A549 (cell line): ENCODE data around the gene TGFBR3L. TPM values are rescaled to one million over a fixed set of nuclear protein-coding genes. Genes with fewer than 3 reads are reported as not detected.

ENCODE experiments used
- ATAC-seq, 2 experiments: fragments of 200-7000 bp in 1 of 2; fragments of >200 bp in 1 of 2; cut with Nextera tagmentation in 1 of 2; cut with Tn5 transposase in 1 of 2; 3 replicates each; pipeline versions ENCODE4 v1.8.0 to v1.9.1; 2018 to 2020; ENCODE audit warnings: mild to moderate bottlenecking in 1 of 2, moderate library complexity in 1 of 2
- CTCF ChIA-PET: fragments of 300-600 bp; sonication (Branson Sonifier 250); formaldehyde crosslinking; extraction: SDS; loops from one replicate; lab custom pipeline; 2021; ENCODE audit warnings: antibody characterized with exemption, inconsistent platforms; lab: Yijun Ruan, JAX
- POLR2A ChIA-PET: fragments of 350-600 bp; formaldehyde crosslinking; extraction: SDS; loops from one replicate; lab custom pipeline; 2021; ENCODE audit warnings: antibody characterized with exemption, inconsistent platforms; lab: Yijun Ruan, JAX
- DNase-seq, 2 experiments: peaks; one replicate each; pipeline versions ENCODE4 v3.0.0 to v3.0.0-alpha.2; 2011 to 2016; ENCODE audit warnings: low read depth in 1 of 2, low spot score in 1 of 2
- FAIRE-seq: peaks from 2 replicates; lab custom pipeline; 2011; peaks lifted over from hg19 to GRCh38; lab: Jason Lieb, UNC
- H3K27ac ChIP-seq, 2 experiments: fragments of >200 bp; sonication (Bioruptor Twin); formaldehyde crosslinking; 3 replicates each; pipeline ENCODE4 v1.5.1; 2016 to 2017
- H3K4me1 ChIP-seq: fragments of >200 bp; sonication (Bioruptor Twin); formaldehyde crosslinking; 3 replicates; pipeline ENCODE4 v1.6.1; 2016
- H3K4me2 ChIP-seq: fragments of >200 bp; sonication (Bioruptor Twin); formaldehyde crosslinking; 3 replicates; pipeline ENCODE4 v1.6.1; 2016
- H3K4me3 ChIP-seq: fragments of >200 bp; sonication (Bioruptor Twin); formaldehyde crosslinking; 3 replicates; pipeline ENCODE4 v1.5.1; 2016
- H3K9me3 ChIP-seq: fragments of >200 bp; sonication (Bioruptor Twin); formaldehyde crosslinking; 3 replicates; pipeline ENCODE4 v1.6.1; 2016
- BHLHE40 ChIP-seq: IDR thresholded peaks from 2 replicates; pipeline ENCODE4 v1.6.1; 2012; ENCODE audit warnings: low read depth, low read length, inconsistent platforms
- CHD2 ChIP-seq: fragments of 150-350 bp; IDR thresholded peaks from 2 replicates; pipeline ENCODE4 v1.6.1; 2014; ENCODE audit warnings: low read length; ENCODE audit not compliant: partially characterized antibody
- CHD4 ChIP-seq: fragments of 200-600 bp; sonication (generic); IDR thresholded peaks from 2 replicates; pipeline ENCODE4 v1.6.1; 2016; ENCODE audit warnings: antibody characterized with exemption, mild to moderate bottlenecking, borderline replicate concordance
- EP300 ChIP-seq, 2 experiments: fragments of >200 bp; sonication (Bioruptor Twin); formaldehyde crosslinking; IDR thresholded peaks; 2 replicates in 1 of 2; 3 replicates in 1 of 2; pipeline ENCODE4 v1.6.1; 2016 to 2017
- FOSL2 ChIP-seq, 2 experiments: fragments of 450-650 bp in 1 of 2; fragments of >200 bp in 1 of 2; sonication (Bioruptor Twin) in 1 of 2; formaldehyde crosslinking; IDR thresholded peaks; 2 replicates each; pipeline versions ENCODE4 v1.5.0 to v1.6.1; 2016 to 2020; ENCODE audit warnings: mild to moderate bottlenecking in 1 of 2, moderate library complexity in 1 of 2
- HMGXB4 ChIP-seq: fragments of 250-450 bp; sonication (Bioruptor Pico); IDR thresholded peaks from 2 replicates; pipeline ENCODE4 v1.5.0; 2021; ENCODE audit warnings: mild to moderate bottlenecking, moderate library complexity, borderline replicate concordance
- HOXA7 ChIP-seq: fragments of 250-450 bp; sonication (Bioruptor Pico); IDR thresholded peaks from 2 replicates; pipeline ENCODE4 v1.5.0; 2020; ENCODE audit warnings: mild to moderate bottlenecking, moderate library complexity
- HOXB5 ChIP-seq: fragments of 250-450 bp; sonication (Bioruptor Pico); IDR thresholded peaks from 2 replicates; pipeline ENCODE4 v1.5.0; 2020; ENCODE audit warnings: mild to moderate bottlenecking, moderate library complexity
- MAFK ChIP-seq: fragments of 450-650 bp; IDR thresholded peaks from 2 replicates; pipeline ENCODE4 v1.6.1; 2014; ENCODE audit not compliant: partially characterized antibody
- MYC ChIP-seq: IDR thresholded peaks from 2 replicates; pipeline ENCODE4 v1.6.1; 2012; ENCODE audit warnings: mild to moderate bottlenecking, inconsistent platforms, low read length, improper control_type of control experiment, borderline replicate concordance
- NFE2L2 ChIP-seq: fragments of 150-350 bp; conservative IDR thresholded peaks from 2 replicates; pipeline ENCODE4 v1.6.1; 2014; ENCODE audit warnings: low read length
- NPAS2 ChIP-seq: fragments of 250-450 bp; sonication (Bioruptor Pico); IDR thresholded peaks from 2 replicates; pipeline ENCODE4 v1.8.0; 2022; ENCODE audit warnings: mild to moderate bottlenecking, moderate library complexity, borderline replicate concordance
- NR3C1 ChIP-seq: fragments of >200 bp; sonication (Bioruptor Twin); formaldehyde crosslinking; IDR thresholded peaks from 3 replicates; pipeline ENCODE4 v1.6.1; 2017
- PHF8 ChIP-seq: fragments of 200-600 bp; sonication (generic); IDR thresholded peaks from 2 replicates; pipeline ENCODE4 v1.6.1; 2016; ENCODE audit warnings: low read depth, mild to moderate bottlenecking, antibody characterized with exemption, moderate library complexity, borderline replicate concordance
- POLR2AphosphoS2 ChIP-seq: conservative IDR thresholded peaks from 2 replicates; pipeline ENCODE4 v1.6.1; 2012; ENCODE audit warnings: low read length, improper control_type of control experiment, inconsistent platforms
- RCOR1 ChIP-seq: fragments of 150-350 bp; IDR thresholded peaks from 2 replicates; pipeline ENCODE4 v1.6.1; 2014; ENCODE audit warnings: antibody characterized with exemption, low read length, low read depth
- REST ChIP-seq: fragments of 200-600 bp; sonication (generic); IDR thresholded peaks from 2 replicates; pipeline ENCODE4 v1.6.1; 2016; ENCODE audit warnings: antibody characterized with exemption, mild to moderate bottlenecking, moderate library complexity
- RFX5 ChIP-seq: fragments of 450-650 bp; IDR thresholded peaks from 2 replicates; pipeline ENCODE4 v1.7.1; 2014; ENCODE audit warnings: antibody characterized with exemption, mild to moderate bottlenecking, moderate library complexity
- SMC3 ChIP-seq: fragments of >200 bp; sonication (Bioruptor Twin); formaldehyde crosslinking; IDR thresholded peaks from 3 replicates; pipeline ENCODE4 v1.6.1; 2018; ENCODE audit warnings: inconsistent platforms
- TP53 ChIP-seq: fragments of 250-450 bp; sonication (Bioruptor Pico); IDR thresholded peaks from 2 replicates; pipeline ENCODE4 v1.5.0; 2021; ENCODE audit warnings: mild to moderate bottlenecking, moderate library complexity
- ZC3H11A ChIP-seq: fragments of 450-650 bp; IDR thresholded peaks from 2 replicates; pipeline ENCODE4 v1.6.1; 2014; ENCODE audit warnings: antibody characterized with exemption, mild to moderate bottlenecking
- ZNF302 ChIP-seq: fragments of 250-450 bp; sonication (Bioruptor Pico); IDR thresholded peaks from 2 replicates; pipeline ENCODE4 v1.9.0; 2021; ENCODE audit warnings: inconsistent platforms, mild to moderate bottlenecking, moderate library complexity
- WGBS: methylation state at CpG from one replicate; pipeline ENCODE4 v1.1.6; 2017; ENCODE audit errors: missing lambda C conversion rate; 5-methylcytosine and 5-hydroxymethylcytosine counted together
- polyA plus RNA-seq, 4 experiments: library from polyadenylated mRNA; depleted of rRNA in 3 of 4; stranded (reverse); fragments of >200 nt; fragmentation: RNase III in 1 of 4; extraction: RNeasy Plus Mini Kit Qiagen cat#74134 plus additional on column Dnase treatment in 1 of 4; gene quantifications; 2 replicates in 3 of 4; 3 replicates in 1 of 4; pipeline ENCODE4 v1.2.3, GENCODE V29; 2011 to 2017
- TF ChIP-seq, protein P1 (sequence below): fragments of 250-450 bp; sonication (Bioruptor Pico); IDR thresholded peaks from 2 replicates; pipeline ENCODE4 v1.5.0; 2020; ENCODE audit warnings: low read depth, mild to moderate bottlenecking, moderate library complexity
- TF ChIP-seq, protein P2 (sequence below): fragments of >200 bp; sonication (Bioruptor Twin); formaldehyde crosslinking; IDR thresholded peaks from 2 replicates; pipeline ENCODE4 v1.6.1; 2016

TGFBR3L gene
- polyA plus RNA-seq, 2 of the 4 experiments (the other 2 are of a cell fraction), result 0.21 to 1.2 TPM

- TF ChIP-seq PHF8 (no peak), HOXB5 (CRISPR knock-in tag) (no peak), ZNF302 (CRISPR knock-in tag) (no peak), NR3C1 (no peak), RCOR1 (no peak)
Measured at GRCh38 chr19:7877249-7877836, 37.3 kb upstream of the TGFBR3L start (continued).

- Histone ChIP-seq H3K4me2 (no peak overlapping the region), H3K9me3 (no peaks in the 10 kb centered on the region), H3K4me1 (0 out of 3 replicates have a peak, but pooled peaks cover 3% of the 10 kb centered on the region), H3K27ac (no peak overlapping the region), H3K4me3 (no peak overlapping the region)
- FAIRE-seq (no peak), DNase-seq (no peak), ATAC-seq (peak; percentile 24 to 32; a peak in 2 of 6 replicates)
- 41% methylated on average over 5 of the region's 18 CpGs for WGBS
- POLR2A ChIA-PET, result no interaction called here
- CTCF ChIA-PET, result interaction anchor here (2.8 kb wide), 1 partner anchor 10 kb away, joined by 11 read pairs; no protein-coding TSS in a partner anchor
- no peak for TF ChIP-seq NR3C1
- no peak for TF ChIP-seq HMGXB4 (CRISPR knock-in tag)
- TF ChIP-seq TP53 (CRISPR knock-in tag), result no peak
- no peak for TF ChIP-seq NPAS2 (CRISPR knock-in tag)
- no peak for TF ChIP-seq FOSL2 (IDR thresholded peaks at IDR 0.05)
- TF ChIP-seq FOSL2 (CRISPR knock-in tag; IDR thresholded peaks at IDR 0.05), result no peak
- no peak for TF ChIP-seq MAFK
- TF ChIP-seq NFE2L2, result no peak
- no peak for TF ChIP-seq MYC
- TF ChIP-seq, protein P1, sequence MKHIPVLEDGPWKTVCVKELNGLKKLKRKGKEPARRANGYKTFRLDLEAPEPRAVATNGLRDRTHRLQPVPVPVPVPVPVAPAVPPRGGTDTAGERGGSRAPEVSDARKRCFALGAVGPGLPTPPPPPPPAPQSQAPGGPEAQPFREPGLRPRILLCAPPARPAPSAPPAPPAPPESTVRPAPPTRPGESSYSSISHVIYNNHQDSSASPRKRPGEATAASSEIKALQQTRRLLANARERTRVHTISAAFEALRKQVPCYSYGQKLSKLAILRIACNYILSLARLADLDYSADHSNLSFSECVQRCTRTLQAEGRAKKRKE (CRISPR knock-in tag), result no peak
Measured at GRCh38 chr19:7879111-7879807, 35.4 kb upstream of the TGFBR3L start.

DNA sequence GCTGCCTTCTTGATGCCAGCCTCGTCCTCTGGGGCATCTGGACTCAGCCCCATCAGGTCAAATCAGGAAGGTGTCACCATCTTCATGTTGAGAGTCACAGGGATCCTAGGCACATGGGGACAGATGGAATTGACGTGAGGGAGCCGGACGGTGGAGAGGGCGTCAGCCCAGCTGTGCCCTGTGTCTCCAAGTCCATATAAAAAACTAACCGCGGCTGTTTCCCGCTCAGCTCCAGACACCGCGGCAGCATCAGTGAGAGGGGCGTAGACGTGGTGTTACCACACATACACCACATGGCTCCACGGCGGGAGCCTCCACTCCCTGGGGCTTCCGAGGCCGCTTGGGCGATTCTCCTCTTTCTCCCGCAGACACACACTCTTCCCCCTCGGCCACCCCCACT, 34.8 kb upstream of the TGFBR3L start:
- FAIRE-seq, result no peak
- Histone ChIP-seq H3K9me3 (no peaks in the 10 kb centered on the region), H3K4me2 (no peak overlapping the region), H3K4me1 (0 out of 3 replicates have a peak, but pooled peaks cover 3% of the 10 kb centered on the region), H3K4me3 (no peak overlapping the region), H3K27ac (no peak overlapping the region)
- POLR2A ChIA-PET, result no interaction called here
- TF ChIP-seq EP300 (IDR thresholded peaks at IDR 0.05) (no peak), BHLHE40 (no peak), FOSL2 (IDR thresholded peaks at IDR 0.05) (no peak), FOSL2 (CRISPR knock-in tag; IDR thresholded peaks at IDR 0.05) (no peak), CHD4 (no peak)
- CTCF ChIA-PET, result interaction anchor here (2.8 kb wide), 1 partner anchor 11 kb away, joined by 11 read pairs; no protein-coding TSS in a partner anchor
- 88% methylated on average over 19 of the region's 19 CpGs for WGBS
- DNase-seq, result no peak
- 0 out of 6 replicates have a peak, but pooled peaks of 1 of the 2 experiments have one; percentile 24 for ATAC-seq

GRCh38 chr19:7881910-7882309, 32.7 kb upstream of the TGFBR3L start:
- Histone ChIP-seq H3K9me3 (no peaks in the 10 kb centered on the region), H3K4me2 (no peak overlapping the region), H3K4me3 (no peak overlapping the region), H3K27ac (no peak overlapping the region), H3K4me1 (0 out of 3 replicates have a peak, but pooled peaks cover 3% of the 10 kb centered on the region)
- CTCF ChIA-PET, result interaction anchor here (2.1 kb wide), 1 partner anchor 13 kb away, joined by 10 read pairs; no protein-coding TSS in a partner anchor
- no peak for ATAC-seq
- FAIRE-seq, result no peak
- POLR2A ChIA-PET, result no interaction called here
- WGBS, result 25% methylated on average over 3 of the region's 3 CpGs
- DNase-seq, result no peak
- TF ChIP-seq NR3C1 (no peak), CHD2 (no peak), SMC3 (no peak), POLR2AphosphoS2 (no peak), REST (no peak), ZC3H11A (no peak), RFX5 (no peak), HOXA7 (CRISPR knock-in tag) (no peak)
- TF ChIP-seq, protein P2, sequence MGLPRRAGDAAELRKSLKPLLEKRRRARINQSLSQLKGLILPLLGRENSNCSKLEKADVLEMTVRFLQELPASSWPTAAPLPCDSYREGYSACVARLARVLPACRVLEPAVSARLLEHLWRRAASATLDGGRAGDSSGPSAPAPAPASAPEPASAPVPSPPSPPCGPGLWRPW, result no peak
